HG02763 (cell line): Measurements from ENCODE around the gene GLYAT.
"Not testable (repeated sequence)": the region's sequence is repeated elsewhere in the genome, so short reads cannot be mapped to it uniquely, and the experiment has no call there.

Experiments used
- ATAC-seq: cut with Tn5 transposase; IDR thresholded peaks from one replicate; pipeline ENCODE4 v1.9.1; 2021; ENCODE audit warnings: mild to moderate bottlenecking, moderate library complexity; ENCODE audit not compliant: unreplicated experiment

The GLYAT gene

GRCh38 chr11:58685973-58686722 is 45.6 kb downstream of the GLYAT start:
- ATAC-seq, result no peak

- ATAC-seq, result not testable (repeated sequence)
Measured at GRCh38 chr11:58682660-58683059, 49.1 kb downstream of the GLYAT start.

GRCh38 chr11:58677536-58677935 is 54.2 kb downstream of the GLYAT start:
- ATAC-seq, result not testable (repeated sequence)

GRCh38 chr11:58676563-58677135 is 55.1 kb downstream of the GLYAT start:
- no peak for ATAC-seq

GRCh38 chr11:58675334-58676155 is 56.2 kb downstream of the GLYAT start:
- ATAC-seq, result peak; percentile 88

GRCh38 chr11:58674609-58675008 is 57.1 kb downstream of the GLYAT start:
- ATAC-seq, result no peak

- ATAC-seq, result no peak
Measured at GRCh38 chr11:58671983-58672633, 59.6 kb downstream of the GLYAT start.

- ATAC-seq, result no peak
Measured at GRCh38 chr11:58659910-58660570, 71.7 kb downstream of the GLYAT start.

- ATAC-seq, result no peak
Measured at GRCh38 chr11:58659404-58659803, 72.3 kb downstream of the GLYAT start.
